ENCODE results near the gene CEP68.
"Not testable (repeated sequence)": the region's sequence is repeated elsewhere in the genome, so short reads cannot be mapped to it uniquely, and the experiment has no call there.

Gene CEP68

GRCh38 chr2:65056215-65057053 lies at the start of gene CEP68:
CEP68 (plus strand) TSS chr2:65056416; CDS start chr2:65069445, 13,029 bp downstream.
- Mint-ChIP-seq H3K36me3 (peaks cover 3% of the 10 kb centered on the region), H3K4me1 (peaks cover 64% of the 10 kb centered on the region), H3K27me3 (no peaks in the 10 kb centered on the region), H3K27ac (peak within 1 kb of the TSS; percentile 95), H3K9me3 (no peaks in the 10 kb centered on the region), H3K4me3 (peak within 1 kb of the TSS; percentile 95)
- CTCF ChIA-PET, result interaction anchor here (1.1 to 1.9 kb wide), 4 partner anchors 9 to 517 kb away, joined by 3 to 14 read pairs (median 4); no protein-coding TSS in a partner anchor
- peak; percentile 98 for DNase-seq

DNA sequence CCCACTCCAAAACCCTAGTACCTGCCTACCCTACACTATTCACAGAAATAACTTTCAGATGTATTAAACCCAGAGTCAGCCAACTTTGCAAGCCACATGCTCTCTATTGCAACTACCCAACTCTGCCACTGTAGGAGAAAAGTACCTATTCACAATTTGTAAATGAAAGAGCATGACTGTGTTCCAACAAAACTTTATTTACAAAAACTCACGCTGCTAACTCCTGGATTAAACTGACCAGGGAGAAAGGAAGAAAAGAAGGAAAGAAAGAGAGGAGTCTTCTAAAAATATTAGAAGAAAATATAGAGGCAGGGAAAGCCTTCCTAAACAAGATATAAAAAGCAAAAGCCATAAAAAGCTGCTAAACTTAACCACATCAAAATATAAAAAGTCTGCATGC lies 42.4 kb upstream of the CEP68 start:
- Mint-ChIP-seq H3K36me3 (peaks cover 76% of the 10 kb centered on the region), H3K27me3 (no peaks in the 10 kb centered on the region), H3K27ac (no peak overlapping the region), H3K9me3 (no peaks in the 10 kb centered on the region), H3K4me3 (no peak overlapping the region), H3K4me1 (peaks cover 12% of the 10 kb centered on the region)
- DNase-seq, result no peak
- CTCF ChIA-PET, result no interaction called here

GRCh38 chr2:65015731-65016130 lies 40.5 kb upstream of the CEP68 start:
- CTCF ChIA-PET, result no interaction called here
- no peak for DNase-seq
- Mint-ChIP-seq H3K4me1 (peaks cover 12% of the 10 kb centered on the region), H3K27me3 (no peaks in the 10 kb centered on the region), H3K9me3 (no peaks in the 10 kb centered on the region), H3K36me3 (peaks cover 69% of the 10 kb centered on the region), H3K4me3 (no peak overlapping the region), H3K27ac (no peak overlapping the region)

DNA sequence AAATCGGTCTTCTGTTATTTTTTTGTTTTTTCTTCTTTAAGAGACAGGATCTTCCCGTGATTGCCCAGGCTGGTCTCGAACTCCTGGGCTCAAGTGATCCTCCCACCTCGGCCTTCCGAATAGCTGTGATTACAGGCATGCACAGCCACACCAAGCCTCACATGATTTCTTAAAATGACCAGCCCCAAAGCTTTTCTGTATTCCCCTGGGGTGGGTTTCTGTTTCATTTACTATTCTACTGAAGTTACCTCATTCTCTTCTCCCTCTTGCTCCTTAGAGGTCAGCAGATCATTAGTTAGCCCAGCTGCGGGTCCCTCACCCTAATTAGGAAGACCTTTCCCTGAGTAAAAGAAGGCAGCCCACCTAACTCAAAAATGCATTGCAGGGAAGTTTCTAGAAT lies 39.4 kb upstream of the CEP68 start:
- H3K36me3 Mint-ChIP-seq, result peaks cover 65% of the 10 kb centered on the region

DNA sequence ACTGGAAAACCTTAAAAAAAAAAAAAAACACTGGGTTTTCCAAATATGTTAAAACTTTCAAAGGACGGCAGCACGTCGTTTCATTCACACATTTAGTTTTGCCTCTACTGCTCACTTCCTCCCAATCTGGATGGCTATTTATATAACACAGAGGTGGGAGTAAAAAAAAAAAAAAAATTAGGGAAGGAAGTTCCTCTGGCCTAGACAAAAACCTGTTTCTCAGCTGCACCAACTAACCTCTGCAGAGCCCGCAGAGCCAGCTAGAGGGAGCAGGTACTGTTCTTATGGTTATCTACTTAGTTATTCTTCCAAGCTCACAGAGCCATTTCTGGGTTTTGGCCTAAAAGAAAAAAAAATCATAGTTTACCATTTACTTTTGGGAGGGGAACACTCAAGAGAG lies 38.9 kb upstream of the CEP68 start:
- Mint-ChIP-seq H3K27ac (no peak overlapping the region), H3K9me3 (no peaks in the 10 kb centered on the region), H3K27me3 (no peaks in the 10 kb centered on the region), H3K4me1 (peaks cover 12% of the 10 kb centered on the region), H3K36me3 (peaks cover 67% of the 10 kb centered on the region), H3K4me3 (no peak overlapping the region)
- CTCF ChIA-PET, result interaction anchor here (0.6 to 1.1 kb wide), 5 partner anchors 14 to 101 kb away, joined by 3 to 4 read pairs (median 3); no protein-coding TSS in a partner anchor
- no peak for DNase-seq

More for the DNA sequence above, 39.4 kb upstream of the CEP68 start:
- H3K4me3 Mint-ChIP-seq, result no peak overlapping the region
- CTCF ChIA-PET, result no interaction called here
- no peaks in the 10 kb centered on the region for H3K9me3 Mint-ChIP-seq
- H3K27ac Mint-ChIP-seq, result no peak overlapping the region
- no peaks in the 10 kb centered on the region for H3K27me3 Mint-ChIP-seq
- no peak for DNase-seq
- peaks cover 12% of the 10 kb centered on the region for H3K4me1 Mint-ChIP-seq

- Mint-ChIP-seq H3K4me3 (no peak overlapping the region), H3K36me3 (peaks cover 71% of the 10 kb centered on the region), H3K27ac (no peak overlapping the region), H3K9me3 (no peaks in the 10 kb centered on the region), H3K27me3 (no peaks in the 10 kb centered on the region), H3K4me1 (peaks cover 12% of the 10 kb centered on the region)
- no peak for DNase-seq
- CTCF ChIA-PET, result interaction anchor here (0.9 to 1.1 kb wide), 3 partner anchors 13 to 25 kb away, joined by 3 to 4 read pairs (median 3); no protein-coding TSS in a partner anchor
Measured at GRCh38 chr2:65018141-65018582, 38.1 kb upstream of the CEP68 start.

DNA sequence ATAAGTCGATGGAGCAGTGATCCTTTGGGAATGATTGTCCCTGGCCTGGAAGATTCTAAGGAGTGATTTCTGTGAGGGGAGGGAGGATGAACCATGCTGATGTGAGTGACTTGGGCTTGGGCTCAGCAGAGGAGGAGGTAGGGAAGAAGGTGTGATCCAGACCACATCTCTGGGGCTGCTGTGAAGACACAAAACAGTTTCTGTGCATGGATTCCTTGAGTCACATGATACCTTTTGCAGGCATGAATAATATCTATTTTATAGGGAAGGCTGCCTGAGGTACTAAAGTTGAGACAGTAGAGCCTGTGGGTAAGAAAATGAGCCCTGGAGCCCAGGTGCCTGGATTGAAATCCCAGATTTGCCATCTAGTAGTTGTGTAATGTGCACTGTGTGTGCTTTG lies 37.2 kb upstream of the CEP68 start:
- H3K27me3 Mint-ChIP-seq, result no peaks in the 10 kb centered on the region
- CTCF ChIA-PET, result no interaction called here

DNA sequence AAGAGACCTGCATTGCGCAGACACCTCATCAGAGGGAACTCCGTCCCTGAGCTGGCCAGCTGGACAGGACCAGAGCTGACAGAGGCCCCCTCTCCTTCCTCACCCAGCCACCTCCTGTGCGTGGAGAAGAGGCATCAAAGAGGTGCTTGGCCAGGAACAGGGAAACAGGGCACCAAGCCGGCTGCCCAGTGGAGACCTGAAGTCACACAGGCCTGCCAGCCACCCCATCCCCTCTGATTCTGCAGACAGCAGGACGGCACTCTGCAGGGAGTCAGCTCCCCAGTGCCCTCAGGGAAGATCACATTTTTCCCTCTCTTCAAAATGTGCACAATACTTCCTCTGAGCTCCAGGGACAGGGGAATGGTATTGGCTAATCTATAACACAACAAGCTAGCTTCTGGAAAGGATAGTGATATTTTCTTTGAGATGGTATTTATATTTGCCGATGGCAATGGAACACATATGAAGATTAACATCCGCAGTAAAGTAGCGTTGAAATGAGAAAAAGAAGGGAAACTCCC lies 36.5 kb upstream of the CEP68 start:
- no peak for DNase-seq
- CTCF ChIA-PET, result no interaction called here
- no peaks in the 10 kb centered on the region for H3K9me3 Mint-ChIP-seq
- H3K27me3 Mint-ChIP-seq, result no peaks in the 10 kb centered on the region
- H3K36me3 Mint-ChIP-seq, result peaks cover 67% of the 10 kb centered on the region
- H3K4me3 Mint-ChIP-seq, result no peak overlapping the region
- no peak overlapping the region for H3K27ac Mint-ChIP-seq
- peaks cover 9% of the 10 kb centered on the region for H3K4me1 Mint-ChIP-seq

More for the DNA sequence above, 37.2 kb upstream of the CEP68 start:
- DNase-seq, result no peak
- peaks cover 9% of the 10 kb centered on the region for H3K4me1 Mint-ChIP-seq
- H3K4me3 Mint-ChIP-seq, result no peak overlapping the region
- peaks cover 72% of the 10 kb centered on the region for H3K36me3 Mint-ChIP-seq
- H3K9me3 Mint-ChIP-seq, result no peaks in the 10 kb centered on the region
- no peak overlapping the region for H3K27ac Mint-ChIP-seq

DNA sequence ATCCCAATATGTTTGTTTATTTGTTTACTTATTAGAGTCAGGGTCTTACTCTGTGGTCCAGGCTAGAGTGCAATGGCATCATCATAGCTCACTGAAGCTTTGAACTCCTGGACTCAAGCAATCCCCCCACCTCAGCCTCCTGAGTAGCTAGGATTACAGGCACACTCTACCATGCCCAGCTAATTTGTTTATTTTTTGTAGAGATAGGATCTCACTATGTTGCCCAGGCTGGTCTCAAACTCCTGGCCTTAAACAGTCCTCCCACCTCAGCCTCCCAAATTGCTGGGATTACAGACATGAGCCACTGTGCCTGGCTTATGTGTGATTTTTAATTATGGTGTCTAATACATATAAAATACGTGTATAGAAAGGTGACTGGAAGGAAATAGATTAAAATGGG lies 36.0 kb upstream of the CEP68 start:
- DNase-seq, H3K4me1 Mint-ChIP-seq, H3K9me3 Mint-ChIP-seq, CTCF ChIA-PET, H3K27me3 Mint-ChIP-seq, H3K4me3 Mint-ChIP-seq, H3K27ac Mint-ChIP-seq: not testable (repeated sequence)
- H3K36me3 Mint-ChIP-seq, result peaks cover 62% of the 10 kb centered on the region

GRCh38 chr2:65020943-65021528 lies 35.2 kb upstream of the CEP68 start:
- Mint-ChIP-seq H3K4me1 (peaks cover 9% of the 10 kb centered on the region), H3K27ac (peak overlapping the region; percentile 4), H3K36me3 (peaks cover 56% of the 10 kb centered on the region), H3K9me3 (no peaks in the 10 kb centered on the region), H3K27me3 (no peaks in the 10 kb centered on the region), H3K4me3 (no peak overlapping the region)
- no peak for DNase-seq
- CTCF ChIA-PET, result no interaction called here

DNA sequence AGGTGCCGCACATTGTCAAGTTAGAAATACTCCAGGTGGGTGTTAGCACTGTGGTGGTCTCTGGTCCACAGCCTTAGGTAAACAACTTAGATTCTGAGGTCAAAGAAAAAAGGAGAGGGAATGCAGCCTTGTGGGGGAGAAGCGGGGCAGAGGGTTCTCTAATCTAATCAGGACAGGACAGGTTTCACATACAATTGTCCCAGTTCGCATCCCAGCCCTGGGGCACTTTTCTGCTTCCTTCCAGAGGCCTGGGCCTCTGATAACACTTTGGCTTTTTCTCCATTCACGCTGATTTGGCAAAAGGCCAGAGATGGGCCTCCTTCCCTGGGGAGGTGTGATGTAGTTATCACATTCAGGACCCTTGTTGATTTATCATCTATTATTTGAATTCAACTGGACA lies 34.5 kb upstream of the CEP68 start:
- no peaks in the 10 kb centered on the region for H3K27me3 Mint-ChIP-seq
- no peak for DNase-seq
- no peak overlapping the region for H3K4me3 Mint-ChIP-seq
- CTCF ChIA-PET, result interaction anchor here (1.3 kb wide), 1 partner anchor 104 kb away, joined by 4 read pairs; no protein-coding TSS in a partner anchor
- peaks cover 9% of the 10 kb centered on the region for H3K4me1 Mint-ChIP-seq
- H3K9me3 Mint-ChIP-seq, result no peaks in the 10 kb centered on the region
- no peak overlapping the region for H3K27ac Mint-ChIP-seq
- peaks cover 49% of the 10 kb centered on the region for H3K36me3 Mint-ChIP-seq

- CTCF ChIA-PET, result interaction anchor here (1.3 kb wide), 1 partner anchor 104 kb away, joined by 4 read pairs; no protein-coding TSS in a partner anchor
- Mint-ChIP-seq H3K27me3 (no peaks in the 10 kb centered on the region), H3K27ac (no peak overlapping the region), H3K4me3 (no peak overlapping the region), H3K9me3 (no peaks in the 10 kb centered on the region), H3K36me3 (peaks cover 45% of the 10 kb centered on the region), H3K4me1 (peaks cover 9% of the 10 kb centered on the region)
- DNase-seq, result no peak
Measured at GRCh38 chr2:65022189-65022588, 34.0 kb upstream of the CEP68 start.

DNA sequence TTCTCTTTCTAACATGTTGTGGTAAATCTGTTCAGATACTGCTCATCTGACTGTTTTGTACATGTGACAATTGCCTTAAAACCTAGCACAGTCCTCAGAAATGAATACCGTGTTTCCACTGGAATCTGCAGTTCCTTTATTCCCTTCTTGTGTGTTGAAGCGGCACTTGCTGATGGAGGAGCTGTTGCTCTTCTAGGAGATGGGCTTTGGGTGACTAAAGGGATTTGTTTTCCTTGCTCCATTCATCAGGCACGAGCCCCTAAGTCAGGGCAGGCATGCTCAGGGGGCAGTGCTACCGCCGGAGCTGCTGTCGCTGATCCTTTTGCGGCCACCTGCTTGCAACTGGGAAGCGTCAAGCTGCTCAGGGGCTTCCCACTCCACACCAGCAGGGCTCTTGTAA lies 32.5 kb upstream of the CEP68 start:
- Mint-ChIP-seq H3K4me1 (no peaks in the 10 kb centered on the region), H3K9me3 (no peaks in the 10 kb centered on the region), H3K36me3 (peaks cover 29% of the 10 kb centered on the region), H3K27ac (no peak overlapping the region), H3K4me3 (no peak overlapping the region), H3K27me3 (no peaks in the 10 kb centered on the region)
- DNase-seq, result no peak
- CTCF ChIA-PET, result no interaction called here

- Mint-ChIP-seq H3K4me3 (no peak overlapping the region), H3K9me3 (no peaks in the 10 kb centered on the region), H3K36me3 (peaks cover 24% of the 10 kb centered on the region), H3K4me1 (no peaks in the 10 kb centered on the region), H3K27me3 (no peaks in the 10 kb centered on the region), H3K27ac (no peak overlapping the region)
- no peak for DNase-seq
- CTCF ChIA-PET, result no interaction called here
Measured at GRCh38 chr2:65024149-65024829, 31.9 kb upstream of the CEP68 start.

Measured in activated naive CD4-positive, alpha-beta T cell treated with anti-CD3 and anti-CD28 coated beads, Interleukin-2, amount 10 ng/mL, durations not matched to agents 7 days and 5 days (primary cell).